ENCODE measurements around the gene NDUFS7. TPM values are rescaled to one million over a fixed set of nuclear protein-coding genes. Genes with fewer than 3 reads are reported as not detected.

Gene NDUFS7
- total and polyA plus RNA-seq, 9 of the 15 experiments (the other 6 are each of a cell fraction or from before 2014, with no cell fraction given): 6.0 to 271 (median 60.6) TPM

DNA sequence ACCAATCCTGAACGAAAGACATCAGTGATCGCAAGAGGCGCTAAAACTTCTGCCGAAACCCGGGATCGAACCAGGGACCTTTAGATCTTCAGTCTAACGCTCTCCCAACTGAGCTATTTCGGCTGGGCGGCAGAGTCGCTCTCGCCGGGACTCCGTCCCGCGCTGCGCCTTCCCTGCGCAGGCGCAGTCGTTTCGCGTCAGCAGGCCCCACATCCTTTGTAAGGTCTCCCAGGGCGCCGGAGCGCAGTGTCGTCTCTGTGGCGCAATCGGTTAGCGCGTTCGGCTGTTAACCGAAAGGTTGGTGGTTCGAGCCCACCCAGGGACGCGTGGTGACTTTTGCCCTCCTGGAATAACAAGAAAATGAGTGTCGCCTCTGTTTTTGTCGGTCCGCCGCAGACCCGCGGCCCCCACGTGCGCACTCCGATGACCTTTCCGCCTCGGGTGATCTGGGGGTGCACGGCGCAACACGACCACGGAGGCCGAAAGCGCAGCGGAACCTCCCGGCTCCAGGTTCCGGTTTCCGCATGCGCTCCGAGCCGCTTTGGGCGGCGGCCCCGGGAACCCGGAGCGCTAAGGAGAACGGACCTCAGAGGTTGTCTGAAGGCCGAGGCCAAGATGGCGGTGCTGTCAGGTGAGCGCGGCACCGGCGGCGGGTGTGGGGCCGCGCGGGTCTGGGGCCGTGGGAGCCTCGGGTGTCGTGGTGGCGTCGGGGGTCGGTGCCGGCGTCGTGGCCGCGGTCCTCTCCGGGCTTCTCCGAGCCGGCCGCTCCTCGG is at the start of gene NDUFS7 (continued):
- TF ChIP-seq, protein P1, sequence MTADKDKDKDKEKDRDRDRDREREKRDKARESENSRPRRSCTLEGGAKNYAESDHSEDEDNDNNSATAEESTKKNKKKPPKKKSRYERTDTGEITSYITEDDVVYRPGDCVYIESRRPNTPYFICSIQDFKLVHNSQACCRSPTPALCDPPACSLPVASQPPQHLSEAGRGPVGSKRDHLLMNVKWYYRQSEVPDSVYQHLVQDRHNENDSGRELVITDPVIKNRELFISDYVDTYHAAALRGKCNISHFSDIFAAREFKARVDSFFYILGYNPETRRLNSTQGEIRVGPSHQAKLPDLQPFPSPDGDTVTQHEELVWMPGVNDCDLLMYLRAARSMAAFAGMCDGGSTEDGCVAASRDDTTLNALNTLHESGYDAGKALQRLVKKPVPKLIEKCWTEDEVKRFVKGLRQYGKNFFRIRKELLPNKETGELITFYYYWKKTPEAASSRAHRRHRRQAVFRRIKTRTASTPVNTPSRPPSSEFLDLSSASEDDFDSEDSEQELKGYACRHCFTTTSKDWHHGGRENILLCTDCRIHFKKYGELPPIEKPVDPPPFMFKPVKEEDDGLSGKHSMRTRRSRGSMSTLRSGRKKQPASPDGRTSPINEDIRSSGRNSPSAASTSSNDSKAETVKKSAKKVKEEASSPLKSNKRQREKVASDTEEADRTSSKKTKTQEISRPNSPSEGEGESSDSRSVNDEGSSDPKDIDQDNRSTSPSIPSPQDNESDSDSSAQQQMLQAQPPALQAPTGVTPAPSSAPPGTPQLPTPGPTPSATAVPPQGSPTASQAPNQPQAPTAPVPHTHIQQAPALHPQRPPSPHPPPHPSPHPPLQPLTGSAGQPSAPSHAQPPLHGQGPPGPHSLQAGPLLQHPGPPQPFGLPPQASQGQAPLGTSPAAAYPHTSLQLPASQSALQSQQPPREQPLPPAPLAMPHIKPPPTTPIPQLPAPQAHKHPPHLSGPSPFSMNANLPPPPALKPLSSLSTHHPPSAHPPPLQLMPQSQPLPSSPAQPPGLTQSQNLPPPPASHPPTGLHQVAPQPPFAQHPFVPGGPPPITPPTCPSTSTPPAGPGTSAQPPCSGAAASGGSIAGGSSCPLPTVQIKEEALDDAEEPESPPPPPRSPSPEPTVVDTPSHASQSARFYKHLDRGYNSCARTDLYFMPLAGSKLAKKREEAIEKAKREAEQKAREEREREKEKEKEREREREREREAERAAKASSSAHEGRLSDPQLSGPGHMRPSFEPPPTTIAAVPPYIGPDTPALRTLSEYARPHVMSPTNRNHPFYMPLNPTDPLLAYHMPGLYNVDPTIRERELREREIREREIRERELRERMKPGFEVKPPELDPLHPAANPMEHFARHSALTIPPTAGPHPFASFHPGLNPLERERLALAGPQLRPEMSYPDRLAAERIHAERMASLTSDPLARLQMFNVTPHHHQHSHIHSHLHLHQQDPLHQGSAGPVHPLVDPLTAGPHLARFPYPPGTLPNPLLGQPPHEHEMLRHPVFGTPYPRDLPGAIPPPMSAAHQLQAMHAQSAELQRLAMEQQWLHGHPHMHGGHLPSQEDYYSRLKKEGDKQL (CRISPR knock-in tag; IDR thresholded peaks at IDR 0.05; ENCODE audit: borderline replicate concordance): 0 out of 2 replicates have a peak, but pooled peaks have one; percentile 96
- no peak for TF ChIP-seq HDGF (IDR thresholded peaks at IDR 0.05)
- peak; percentile 45; the same call in 1 of the 2 replicates for TF ChIP-seq CBFA2T2 (conservative IDR thresholded peaks at IDR 0.05)
- TF ChIP-seq ZNF76 (CRISPR knock-in tag; IDR thresholded peaks at IDR 0.05; ENCODE audit: borderline replicate concordance): peak; percentile 63; the same call in 1 of the 2 replicates
- peak; percentile 72; the same call in 1 of the 2 replicates for TF ChIP-seq RFX5 (IDR thresholded peaks at IDR 0.05; ENCODE audit: low read depth, low read length)
- TF ChIP-seq, protein P2, sequence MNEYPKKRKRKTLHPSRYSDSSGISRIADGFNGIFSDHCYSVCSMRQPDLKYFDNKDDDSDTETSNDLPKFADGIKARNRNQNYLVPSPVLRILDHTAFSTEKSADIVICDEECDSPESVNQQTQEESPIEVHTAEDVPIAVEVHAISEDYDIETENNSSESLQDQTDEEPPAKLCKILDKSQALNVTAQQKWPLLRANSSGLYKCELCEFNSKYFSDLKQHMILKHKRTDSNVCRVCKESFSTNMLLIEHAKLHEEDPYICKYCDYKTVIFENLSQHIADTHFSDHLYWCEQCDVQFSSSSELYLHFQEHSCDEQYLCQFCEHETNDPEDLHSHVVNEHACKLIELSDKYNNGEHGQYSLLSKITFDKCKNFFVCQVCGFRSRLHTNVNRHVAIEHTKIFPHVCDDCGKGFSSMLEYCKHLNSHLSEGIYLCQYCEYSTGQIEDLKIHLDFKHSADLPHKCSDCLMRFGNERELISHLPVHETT (CRISPR knock-in tag; conservative IDR thresholded peaks at IDR 0.05 in 1 of 2, IDR thresholded peaks at IDR 0.05 in 1 of 2): peak in 1 of 2 experiments; percentile 97; a peak in 2 of 4 replicates
- TF ChIP-seq, protein P3, sequence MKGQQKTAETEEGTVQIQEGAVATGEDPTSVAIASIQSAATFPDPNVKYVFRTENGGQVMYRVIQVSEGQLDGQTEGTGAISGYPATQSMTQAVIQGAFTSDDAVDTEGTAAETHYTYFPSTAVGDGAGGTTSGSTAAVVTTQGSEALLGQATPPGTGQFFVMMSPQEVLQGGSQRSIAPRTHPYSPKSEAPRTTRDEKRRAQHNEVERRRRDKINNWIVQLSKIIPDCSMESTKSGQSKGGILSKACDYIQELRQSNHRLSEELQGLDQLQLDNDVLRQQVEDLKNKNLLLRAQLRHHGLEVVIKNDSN (CRISPR knock-in tag; IDR thresholded peaks at IDR 0.05): peak; percentile 87
- no peak for TF ChIP-seq DNMT1 (IDR thresholded peaks at IDR 0.05)
- no peak for TF ChIP-seq ZNF695 (CRISPR knock-in tag; IDR thresholded peaks at IDR 0.05)
- no peak for TF ChIP-seq MCM7 (IDR thresholded peaks at IDR 0.05)
- TF ChIP-seq ZNF274 (IDR thresholded peaks at IDR 0.05; ENCODE audit: borderline replicate concordance, low read depth, low read length): peak; percentile 68; the same call in 1 of the 2 replicates
- peak; percentile 68 for TF ChIP-seq DPF2 (IDR thresholded peaks at IDR 0.05)
- TF ChIP-seq, protein P4, sequence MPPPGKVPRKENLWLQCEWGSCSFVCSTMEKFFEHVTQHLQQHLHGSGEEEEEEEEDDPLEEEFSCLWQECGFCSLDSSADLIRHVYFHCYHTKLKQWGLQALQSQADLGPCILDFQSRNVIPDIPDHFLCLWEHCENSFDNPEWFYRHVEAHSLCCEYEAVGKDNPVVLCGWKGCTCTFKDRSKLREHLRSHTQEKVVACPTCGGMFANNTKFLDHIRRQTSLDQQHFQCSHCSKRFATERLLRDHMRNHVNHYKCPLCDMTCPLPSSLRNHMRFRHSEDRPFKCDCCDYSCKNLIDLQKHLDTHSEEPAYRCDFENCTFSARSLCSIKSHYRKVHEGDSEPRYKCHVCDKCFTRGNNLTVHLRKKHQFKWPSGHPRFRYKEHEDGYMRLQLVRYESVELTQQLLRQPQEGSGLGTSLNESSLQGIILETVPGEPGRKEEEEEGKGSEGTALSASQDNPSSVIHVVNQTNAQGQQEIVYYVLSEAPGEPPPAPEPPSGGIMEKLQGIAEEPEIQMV (tag; conservative IDR thresholded peaks at IDR 0.05; ENCODE audit: low read depth): no peak
- no peak for TF ChIP-seq PHB2 (IDR thresholded peaks at IDR 0.05; ENCODE audit: low read depth)
- no peak for TF ChIP-seq TAF9B (IDR thresholded peaks at IDR 0.05; ENCODE audit: partially characterized antibody)
- TF ChIP-seq, protein P5, sequence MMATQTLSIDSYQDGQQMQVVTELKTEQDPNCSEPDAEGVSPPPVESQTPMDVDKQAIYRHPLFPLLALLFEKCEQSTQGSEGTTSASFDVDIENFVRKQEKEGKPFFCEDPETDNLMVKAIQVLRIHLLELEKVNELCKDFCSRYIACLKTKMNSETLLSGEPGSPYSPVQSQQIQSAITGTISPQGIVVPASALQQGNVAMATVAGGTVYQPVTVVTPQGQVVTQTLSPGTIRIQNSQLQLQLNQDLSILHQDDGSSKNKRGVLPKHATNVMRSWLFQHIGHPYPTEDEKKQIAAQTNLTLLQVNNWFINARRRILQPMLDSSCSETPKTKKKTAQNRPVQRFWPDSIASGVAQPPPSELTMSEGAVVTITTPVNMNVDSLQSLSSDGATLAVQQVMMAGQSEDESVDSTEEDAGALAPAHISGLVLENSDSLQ (IDR thresholded peaks at IDR 0.05): no peak; the same call in 1 of the 2 replicates
